ENCODE data around the gene COL4A5. TPM values are rescaled to one million over a fixed set of nuclear protein-coding genes. Genes with fewer than 3 reads are reported as not detected.

The COL4A5 gene
- total and polyA plus RNA-seq, 2 of the 13 experiments (the other 11 are each of a cell fraction or from before 2014, with no cell fraction given), result 39.5 to 45.5 TPM

GRCh38 chrX:108397627-108398391 is 41.8 kb upstream of the COL4A5 start:
- Histone ChIP-seq H3K9me3 (ENCODE audit: low read length) (no peaks in the 10 kb centered on the region), H3K27ac (ENCODE audit: extremely low read length, insufficient read depth, low read length) (no peak overlapping the region), H3K36me3 (replicated peaks in 1 of 2; ENCODE audit: control insufficient read depth in 1 of 2, insufficient read depth in 2 of 2, low read length in 2 of 2) (no peaks in the 10 kb centered on the region), H3K4me2 (ENCODE audit: low read depth, low read length) (no peak overlapping the region), H3K79me2 (ENCODE audit: insufficient read depth, low read length) (no peaks in the 10 kb centered on the region), H2AFZ (ENCODE audit: low read length) (no peak overlapping the region), H3K9ac (ENCODE audit: insufficient read depth, low read depth, low read length) (no peak overlapping the region), H4K20me1 (ENCODE audit: insufficient read depth, low read length) (no peaks in the 10 kb centered on the region), H3K27me3 (ENCODE audit: control insufficient read depth in 1 of 2, insufficient read depth in 2 of 2, low read length in 2 of 2) (no peaks in the 10 kb centered on the region), H3K4me1 (ENCODE audit: insufficient read depth, low read length) (peaks cover 10% of the 10 kb centered on the region), H3K4me3 (replicated peaks in 1 of 3; ENCODE audit: insufficient read depth in 1 of 3, low read depth in 2 of 3, low read length in 3 of 3) (no peak overlapping the region)
- peak; percentile 56 for FAIRE-seq
- in situ Hi-C loops (cut with HindIII; ENCODE audit: extremely low pct_ligation_motif_present, low pct_unique_long_range_greater_than_20kb) (no loop called here), intact Hi-C loops (cut with micrococcal nuclease; ENCODE audit: unreplicated experiment) (no loop called here)
- 94% methylated on average over 6 of the region's 6 CpGs for WGBS (ENCODE audit: low lambda C conversion rate)
- TF ChIP-seq FOSL2 (CRISPR knock-in tag; IDR thresholded peaks at IDR 0.05), result no peak
- no peak for TF ChIP-seq SAFB2 (CRISPR knock-in tag; IDR thresholded peaks at IDR 0.05; ENCODE audit: borderline replicate concordance, low read depth)
- no peak for TF ChIP-seq ATF2 (CRISPR knock-in tag; IDR thresholded peaks at IDR 0.05)
- TF ChIP-seq RFX3 (CRISPR knock-in tag; IDR thresholded peaks at IDR 0.05), result no peak
- no peak for TF ChIP-seq CSRNP2 (CRISPR knock-in tag; conservative IDR thresholded peaks at IDR 0.05; ENCODE audit: low read depth)
- no peak for TF ChIP-seq ZBTB26 (CRISPR knock-in tag; IDR thresholded peaks at IDR 0.05; ENCODE audit: borderline replicate concordance)
- POLR2A ChIA-PET, result no interaction called here
- CTCF ChIA-PET (ENCODE audit: low intra/inter-chr PET ratio, low total read pairs), result no interaction called here
- DNase-seq (ENCODE audit: low spot score), result no peak
- no peak for ATAC-seq
- no TSS peak for BruUV-seq (replicated peaks)

Data from HepG2 (cell line).